T-helper 1 cell treated with Interleukin-12 subunit alpha and Interleukin-12 subunit beta and Interleukin-4 antibody, amounts not matched to agents 30 ng/mL and 1 ng/mL, for 36 hours (primary cell): ENCODE data around the gene CYP2J2. TPM values are rescaled to one million over a fixed set of nuclear protein-coding genes. Genes with fewer than 3 reads are reported as not detected.
"Not testable (repeated sequence)": the region's sequence is repeated elsewhere in the genome, so short reads cannot be mapped to it uniquely, and the experiment has no call there.

ENCODE experiments used
- intact Hi-C: fragments of 100-400 bp; cut with micrococcal nuclease; formaldehyde crosslinking; loops from one replicate; pipeline ENCODE4 v1.15.1; 2024
- total RNA-seq: library from RNA; stranded (reverse); gene quantifications from 2 replicates; pipeline ENCODE4 v1.2.3, GENCODE V29; 2022

The CYP2J2 gene, protein sequence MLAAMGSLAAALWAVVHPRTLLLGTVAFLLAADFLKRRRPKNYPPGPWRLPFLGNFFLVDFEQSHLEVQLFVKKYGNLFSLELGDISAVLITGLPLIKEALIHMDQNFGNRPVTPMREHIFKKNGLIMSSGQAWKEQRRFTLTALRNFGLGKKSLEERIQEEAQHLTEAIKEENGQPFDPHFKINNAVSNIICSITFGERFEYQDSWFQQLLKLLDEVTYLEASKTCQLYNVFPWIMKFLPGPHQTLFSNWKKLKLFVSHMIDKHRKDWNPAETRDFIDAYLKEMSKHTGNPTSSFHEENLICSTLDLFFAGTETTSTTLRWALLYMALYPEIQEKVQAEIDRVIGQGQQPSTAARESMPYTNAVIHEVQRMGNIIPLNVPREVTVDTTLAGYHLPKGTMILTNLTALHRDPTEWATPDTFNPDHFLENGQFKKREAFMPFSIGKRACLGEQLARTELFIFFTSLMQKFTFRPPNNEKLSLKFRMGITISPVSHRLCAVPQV
- total RNA-seq, result 1.5 and 1.8 TPM in 2 replicates

DNA sequence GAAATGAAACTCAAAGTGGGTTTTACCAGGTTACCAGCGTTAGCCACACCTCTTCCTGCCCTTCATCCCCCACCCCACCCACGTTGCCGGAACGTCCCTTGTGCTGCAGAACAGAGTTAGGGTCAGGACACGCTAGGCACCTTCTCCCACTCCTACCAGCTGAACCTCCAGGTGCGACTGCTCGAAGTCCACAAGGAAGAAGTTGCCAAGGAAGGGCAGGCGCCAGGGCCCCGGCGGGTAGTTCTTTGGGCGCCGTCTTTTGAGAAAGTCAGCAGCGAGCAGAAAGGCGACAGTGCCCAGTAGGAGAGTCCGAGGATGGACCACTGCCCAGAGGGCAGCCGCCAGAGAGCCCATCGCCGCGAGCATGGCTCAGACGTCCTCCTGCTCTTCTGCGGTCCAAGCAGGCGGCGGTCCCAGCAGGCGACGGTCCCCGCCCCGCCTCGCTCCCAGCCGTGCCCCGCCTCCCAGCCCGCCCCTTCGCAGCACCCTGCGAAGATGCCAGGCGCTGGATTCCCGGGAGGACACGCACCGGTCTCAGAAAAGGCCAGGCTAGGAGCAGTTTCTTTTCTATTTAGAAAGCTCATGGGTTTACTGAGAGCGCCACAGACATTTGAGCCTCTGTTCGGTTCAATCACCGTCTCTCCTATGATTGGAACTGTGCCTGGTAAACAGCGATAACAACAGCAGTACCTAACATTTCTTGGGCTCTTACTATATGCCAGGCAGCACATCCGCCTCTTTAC lies at the start of gene CYP2J2:
CYP2J2 (minus strand) TSS at position 393 of the 743 bp plus-strand sequence; CDS start at position 366, 27 bp downstream.
- intact Hi-C loops, result loop anchor here (1.0 to 5.0 kb wide), 3 partner anchors 20 to 109 kb away; no protein-coding TSS in a partner anchor

DNA sequence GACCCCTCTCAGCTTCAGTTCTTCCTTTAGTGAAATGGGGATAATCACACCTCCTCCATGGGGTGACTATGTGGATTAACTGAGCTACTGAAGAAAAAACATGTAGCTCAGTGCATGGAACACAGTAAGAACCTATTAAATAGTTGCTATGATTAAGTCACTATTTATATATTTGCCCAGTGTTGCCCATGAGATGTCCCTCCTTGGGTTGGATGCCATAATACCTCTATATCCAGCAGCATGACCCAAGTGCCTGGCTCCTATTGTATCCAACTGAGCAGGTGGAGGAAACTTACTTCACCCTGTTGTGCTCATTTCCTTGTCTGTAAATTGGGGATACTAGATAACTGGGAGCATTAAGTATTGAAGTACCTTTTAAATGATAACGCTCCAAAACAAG lies 47.1 kb upstream of the CYP2J2 start:
- intact Hi-C loops, result loop anchor here (5.0 kb wide), 1 partner anchor 794 kb away; no protein-coding TSS in a partner anchor

DNA sequence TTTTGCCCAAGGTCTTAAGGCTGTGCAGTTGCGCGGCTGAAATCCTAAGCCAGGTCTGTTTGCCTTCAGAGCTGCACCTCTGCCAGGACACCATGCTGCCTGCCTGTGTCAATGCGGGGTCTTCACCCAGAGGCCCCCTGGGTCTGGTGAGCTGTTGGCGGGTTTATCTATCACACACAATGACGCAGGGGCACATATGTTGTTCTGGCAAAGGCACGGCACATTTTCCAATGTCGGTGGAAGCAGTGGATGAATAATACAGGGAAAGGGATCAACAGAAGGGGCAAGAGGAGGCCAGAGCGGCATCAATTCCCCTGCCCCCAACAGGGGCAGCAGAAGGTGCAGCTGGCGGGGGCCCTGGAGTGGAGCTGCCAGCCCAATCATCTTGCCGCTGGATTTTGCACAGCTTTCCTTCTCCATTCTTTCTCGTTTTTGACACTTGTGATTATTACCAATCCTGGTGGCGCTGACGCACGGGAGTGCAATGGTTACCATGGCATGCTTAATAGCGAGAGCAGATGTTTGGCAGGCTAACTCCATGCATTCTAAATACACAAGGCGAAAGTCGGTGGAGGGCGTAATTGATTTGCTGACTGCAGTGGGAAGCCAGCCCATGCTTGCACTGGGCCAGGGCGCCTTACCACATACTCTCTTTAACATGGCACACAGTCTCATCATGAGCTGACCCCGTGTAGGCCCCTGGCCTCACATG lies 45.8 kb upstream of the CYP2J2 start:
- intact Hi-C loops, result loop anchor here (5.0 kb wide), 1 partner anchor 795 kb away; no protein-coding TSS in a partner anchor

DNA sequence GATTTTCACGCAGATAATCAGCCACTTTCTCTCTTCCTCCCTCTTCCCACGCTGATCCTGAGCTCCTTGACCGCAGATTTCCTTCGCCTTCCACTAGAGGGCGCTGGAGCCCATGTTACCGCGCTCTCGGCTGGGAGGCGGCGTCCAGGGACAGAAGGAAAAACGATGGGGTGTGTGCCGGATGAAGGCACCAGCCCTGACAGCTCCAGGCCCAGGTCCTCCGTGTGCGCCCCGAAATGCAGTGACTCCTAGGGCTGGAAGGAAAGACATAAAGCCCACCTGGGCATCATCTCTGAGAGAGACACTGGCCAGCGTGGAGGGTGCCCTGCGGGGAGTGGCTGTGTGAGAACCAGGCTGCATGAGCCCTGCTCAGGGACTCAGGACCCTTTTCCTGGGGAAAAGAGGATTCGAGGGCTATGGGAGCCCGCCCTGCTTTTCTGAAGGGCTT lies 44.9 kb upstream of the CYP2J2 start:
- intact Hi-C loops, result loop anchor here (5.0 kb wide), 1 partner anchor 796 kb away; no protein-coding TSS in a partner anchor

DNA sequence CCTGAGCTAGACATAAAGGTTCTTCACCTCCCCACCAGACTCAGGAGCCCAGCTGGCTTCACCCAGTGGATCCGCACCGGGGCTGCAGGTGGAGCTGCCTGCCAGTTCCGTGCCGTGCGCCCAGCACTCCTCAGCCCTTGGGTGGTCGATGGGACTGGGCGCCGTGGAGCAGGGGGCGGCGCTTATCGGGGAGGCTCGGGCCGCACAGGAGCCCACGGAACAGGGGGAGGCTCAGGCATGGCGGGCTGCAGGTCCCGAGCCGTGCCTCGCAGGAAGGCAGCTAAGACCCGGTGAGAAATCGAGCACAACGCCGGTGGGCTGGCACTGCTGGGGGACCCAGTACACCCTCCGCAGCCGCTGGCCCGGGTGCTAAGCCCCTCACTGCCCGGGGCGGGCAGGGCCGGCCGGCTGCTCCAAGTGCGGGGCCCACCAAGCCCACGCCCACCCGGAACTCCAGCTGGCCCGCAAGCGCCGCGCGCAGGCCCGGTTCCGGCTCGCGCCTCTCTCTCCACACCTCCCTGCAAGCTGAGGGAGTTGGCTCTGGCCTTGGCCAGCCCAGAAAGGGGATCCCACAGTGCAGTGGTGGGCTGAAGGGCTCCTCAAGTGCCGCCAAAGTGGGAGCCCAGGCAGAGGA lies 43.1 kb upstream of the CYP2J2 start:
- intact Hi-C loops, result loop anchor here (5.0 kb wide), 1 partner anchor 798 kb away; no protein-coding TSS in a partner anchor

DNA sequence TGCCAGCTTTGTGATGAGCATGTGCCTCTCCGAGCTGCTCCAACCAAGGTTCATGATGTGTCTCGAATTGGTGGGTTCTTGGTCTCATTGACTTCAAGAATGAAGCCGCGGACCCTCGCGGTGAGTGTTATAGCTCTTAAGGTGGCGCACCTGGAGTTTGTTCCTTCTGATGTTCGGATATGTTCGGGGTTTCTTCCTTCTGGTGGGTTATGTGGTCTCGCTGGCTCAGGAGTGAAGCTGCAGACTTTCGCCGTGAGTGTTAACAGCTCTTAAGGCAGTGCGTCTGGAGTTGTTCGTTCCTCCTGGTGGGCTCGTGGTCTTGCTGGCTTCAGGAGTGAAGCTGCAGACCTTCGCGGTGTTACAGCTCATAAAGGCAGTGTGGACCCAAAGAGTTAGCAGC lies 42.2 kb upstream of the CYP2J2 start:
- intact Hi-C loops, result not testable (repeated sequence)

DNA sequence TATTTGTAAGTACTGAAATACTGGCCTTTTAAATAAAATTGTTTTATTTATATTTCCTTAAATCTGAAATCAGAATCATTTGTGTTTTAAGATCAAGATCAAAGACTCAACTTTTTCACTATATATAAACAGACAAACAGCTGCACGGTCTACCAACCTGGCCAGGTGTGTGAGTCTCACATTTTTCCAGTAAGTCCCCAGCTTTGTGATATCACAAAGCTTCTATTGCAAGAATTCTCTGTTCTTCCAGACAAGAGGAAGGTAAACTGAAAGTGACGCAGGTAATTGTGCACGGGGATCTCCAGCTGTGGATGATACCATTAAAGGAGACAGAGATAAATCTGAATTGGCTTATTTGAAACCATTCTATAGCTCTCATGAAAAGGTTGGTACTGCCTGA lies 41.2 kb upstream of the CYP2J2 start:
- intact Hi-C loops, result no loop called here

DNA sequence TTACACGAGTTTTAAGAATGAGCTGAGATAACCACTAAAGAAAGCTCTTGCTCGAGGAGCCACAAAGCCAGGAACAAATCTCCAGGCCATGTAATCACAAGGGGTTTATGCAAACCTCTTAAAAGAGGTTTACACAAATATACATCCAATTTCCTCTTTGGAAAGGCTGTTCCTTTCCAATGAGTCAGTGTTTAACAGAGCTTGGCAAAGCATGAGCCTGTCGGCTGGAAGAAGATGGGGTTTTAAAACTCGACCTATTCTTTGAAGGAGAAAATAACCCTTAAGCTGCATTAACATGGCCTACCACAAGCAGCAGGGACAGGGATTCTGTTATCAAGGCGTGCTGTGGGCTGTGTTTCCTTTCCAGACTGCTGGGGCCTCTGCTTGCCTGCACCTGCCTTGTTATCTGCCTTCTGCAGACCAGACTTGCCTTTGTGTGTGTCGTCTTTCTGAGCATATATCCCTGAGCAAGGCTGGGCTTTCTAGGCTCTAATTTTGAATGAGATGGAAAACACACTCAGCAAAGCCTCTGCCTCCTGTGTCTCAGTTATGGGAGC lies 40.6 kb upstream of the CYP2J2 start:
- intact Hi-C loops, result no loop called here

DNA sequence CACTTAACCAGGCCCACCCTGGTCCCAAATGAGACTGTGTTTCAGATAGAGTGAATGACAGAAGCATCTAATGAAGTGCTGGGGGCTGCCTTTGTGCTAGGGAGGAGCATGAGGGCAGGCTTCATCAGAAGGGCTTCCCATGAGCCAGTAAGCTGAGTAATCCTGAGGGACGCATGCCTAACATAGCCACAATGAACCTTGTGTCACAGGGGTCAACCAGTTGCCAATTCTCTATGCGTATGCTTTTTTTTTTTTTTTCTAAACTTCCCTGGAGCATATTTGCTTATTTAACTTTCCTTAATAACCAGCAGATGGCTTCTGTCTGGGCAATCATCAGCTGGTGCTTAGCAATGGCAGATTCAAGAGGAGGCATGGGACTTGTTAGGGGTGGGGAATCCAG lies 25.5 kb upstream of the CYP2J2 start:
- intact Hi-C loops, result no loop called here

DNA sequence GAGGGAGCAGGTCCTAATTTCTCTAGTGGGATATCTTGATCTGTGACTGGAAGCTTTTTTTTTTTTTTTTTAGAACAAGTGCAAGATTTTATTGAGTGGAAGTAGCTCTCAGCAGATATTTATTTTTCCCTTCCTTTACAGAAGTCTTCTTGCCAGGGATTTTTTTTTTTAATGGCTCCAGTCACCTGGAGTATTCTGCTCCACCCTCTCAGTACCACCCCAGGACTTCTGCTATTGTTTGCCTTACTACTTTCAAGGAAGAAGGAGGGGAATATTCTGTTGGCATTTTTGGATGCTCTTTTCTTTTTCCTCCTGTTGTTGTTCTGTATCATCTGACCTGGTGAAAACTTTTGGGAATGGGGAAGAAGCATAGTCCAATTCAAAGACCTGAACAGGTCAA lies 23.1 kb upstream of the CYP2J2 start:
- intact Hi-C loops, result loop anchor here (5.0 kb wide), 1 partner anchor 1432 kb away; no protein-coding TSS in a partner anchor

DNA sequence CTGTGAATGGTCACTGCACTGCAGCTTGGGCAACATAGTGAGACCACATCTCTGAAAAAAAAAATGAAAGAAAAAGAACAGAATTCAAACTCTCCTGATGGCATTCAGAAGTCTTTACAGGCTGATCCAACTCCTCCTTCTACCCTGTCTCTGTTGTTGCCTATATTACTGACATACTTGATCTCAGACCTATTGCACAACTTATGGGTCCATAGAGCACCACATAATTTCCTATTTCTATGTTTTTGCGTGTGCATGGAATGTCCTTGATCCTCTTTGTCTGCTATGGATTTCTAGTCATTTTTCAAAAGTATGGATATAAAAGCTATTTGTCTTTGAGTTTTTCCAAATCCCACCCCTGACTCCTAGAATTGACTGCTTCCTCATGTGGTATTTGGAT lies 22.4 kb upstream of the CYP2J2 start:
- intact Hi-C loops, result loop anchor here (5.0 kb wide), 1 partner anchor 1432 kb away; no protein-coding TSS in a partner anchor

DNA sequence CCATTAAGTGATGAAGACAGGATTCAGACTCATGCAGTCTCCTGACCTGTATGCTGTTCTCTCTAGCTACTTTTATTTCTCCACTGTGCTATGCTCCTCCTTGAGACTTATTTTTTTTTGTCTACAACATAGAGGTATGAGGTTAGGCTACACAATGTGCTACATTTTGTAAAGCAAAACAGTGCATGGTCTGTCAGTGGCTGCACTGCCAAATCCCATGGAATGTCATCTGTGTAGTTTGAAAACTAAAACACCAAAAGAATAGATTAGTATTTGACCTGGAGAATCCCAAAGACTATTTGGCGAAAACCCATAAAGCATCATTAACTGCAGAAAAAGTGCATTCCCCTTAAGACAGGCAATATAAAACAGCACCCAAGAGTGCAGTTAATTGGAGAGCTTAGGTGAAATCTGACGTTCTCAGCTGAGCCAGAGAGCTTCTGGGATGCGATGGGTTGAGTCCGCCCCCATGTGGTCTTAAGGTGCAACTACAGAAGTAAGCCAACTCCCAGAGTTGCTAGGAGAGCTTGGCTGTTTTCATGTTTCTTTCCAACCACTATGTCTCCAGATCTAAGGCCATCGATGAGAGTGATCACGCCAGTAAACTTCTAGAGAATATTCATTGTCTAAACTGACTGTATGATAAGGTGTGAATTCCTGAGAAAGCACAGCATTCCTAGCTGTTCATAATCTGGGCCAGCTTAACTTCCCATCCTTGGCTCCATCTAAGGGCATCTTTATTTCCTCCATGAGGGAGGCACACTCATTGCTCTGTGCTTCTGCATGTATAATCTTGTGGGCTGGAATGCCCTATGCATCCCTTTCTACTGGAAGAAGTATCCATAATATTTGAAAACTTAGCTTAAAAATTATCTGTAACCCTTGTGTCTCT lies 20.7 kb upstream of the CYP2J2 start:
- intact Hi-C loops, result loop anchor here (1.0 to 5.0 kb wide), 7 partner anchors 20 to 1430 kb away; partner anchors contain the start of genes CYP2J2 and HOOK1

DNA sequence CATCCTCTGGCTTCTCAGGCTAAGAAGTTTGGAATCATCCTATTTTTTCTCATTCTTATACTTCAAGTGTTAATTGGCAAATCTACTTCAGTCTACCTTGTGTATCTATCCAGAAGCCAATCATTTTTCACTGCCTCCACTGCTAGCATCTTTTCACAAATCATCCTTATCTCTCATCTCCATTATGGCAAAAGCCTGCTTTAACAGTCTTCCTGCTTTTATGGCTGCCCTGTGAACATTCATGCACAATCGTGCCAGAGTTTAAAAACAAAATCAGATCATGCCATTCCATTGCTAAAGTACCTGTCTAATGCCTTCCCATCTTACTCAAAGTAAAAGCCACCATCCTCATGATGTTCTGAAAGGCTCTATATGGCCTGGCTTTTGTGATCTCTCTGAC lies 19.2 kb upstream of the CYP2J2 start:
- intact Hi-C loops, result loop anchor here (2.0 to 5.0 kb wide), 4 partner anchors 19 to 1428 kb away; partner anchors contain the start of genes CYP2J2 and HOOK1

DNA sequence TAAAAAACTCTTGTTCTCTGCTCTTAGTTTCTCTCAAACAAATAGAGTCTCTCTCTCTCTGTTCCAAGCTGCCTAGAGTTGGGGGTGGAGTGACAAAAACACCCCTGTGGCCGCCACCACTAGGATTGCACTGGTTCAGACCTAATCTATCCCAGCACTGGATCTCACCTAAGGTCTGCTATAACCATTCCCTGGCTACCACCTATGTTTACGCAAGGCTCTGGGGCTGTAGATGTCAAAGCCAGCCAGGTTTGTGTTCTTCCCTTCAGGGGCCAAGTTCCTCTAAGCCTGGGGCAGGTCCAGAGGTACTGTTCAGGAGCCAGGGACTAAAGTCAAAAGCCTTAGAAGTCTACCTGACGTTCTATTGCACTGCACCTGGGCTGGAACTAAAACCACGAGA lies 12.8 kb upstream of the CYP2J2 start:
- intact Hi-C loops, result no loop called here

DNA sequence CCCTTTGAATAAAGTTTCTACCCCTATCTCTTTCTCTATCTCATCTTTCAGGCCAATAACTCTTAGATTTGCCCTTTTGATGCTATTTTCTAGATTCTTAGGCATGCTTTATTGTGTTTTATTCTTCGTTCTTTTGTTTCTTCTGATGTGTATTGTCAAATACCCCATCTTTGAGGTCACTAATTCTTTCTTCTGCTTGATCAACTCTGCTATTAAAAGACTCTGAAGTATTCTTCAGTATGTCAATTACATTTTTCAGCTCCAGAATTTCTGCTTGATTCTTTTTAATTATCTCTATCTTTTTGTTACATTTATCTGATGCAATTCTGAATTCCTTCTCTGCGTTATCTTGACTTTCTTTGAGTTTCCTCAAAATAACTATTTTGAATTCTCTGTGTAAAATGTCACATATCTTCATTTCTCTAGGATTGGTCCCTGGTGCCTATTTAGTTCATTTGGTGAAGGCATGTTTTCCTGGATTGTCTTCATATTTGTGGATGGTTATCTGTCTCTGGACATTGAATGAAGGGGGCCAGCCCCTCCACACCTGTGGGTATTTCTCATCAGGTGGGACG lies 11.2 kb upstream of the CYP2J2 start:
- intact Hi-C loops, result no loop called here

DNA sequence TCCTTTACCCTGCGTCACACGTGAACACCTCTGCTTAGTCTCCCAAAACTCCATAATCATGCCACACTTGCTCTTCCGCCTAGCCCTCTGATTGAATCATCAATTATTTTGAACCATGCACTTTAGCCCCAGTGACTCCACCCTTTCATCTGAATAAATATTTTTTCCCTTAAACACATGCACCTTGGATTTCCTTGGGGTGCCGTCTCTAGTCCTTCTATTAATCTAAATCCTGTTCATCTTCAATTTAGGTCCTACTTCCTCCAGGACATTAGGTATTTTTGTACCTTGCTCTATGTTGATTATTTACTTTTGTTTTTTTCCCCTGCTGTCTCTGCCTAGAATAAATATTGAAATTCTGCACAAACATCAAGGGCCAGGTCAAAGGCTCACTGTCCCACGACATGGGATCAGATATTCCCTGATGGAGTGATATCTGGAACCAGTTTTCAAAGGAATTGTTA lies 9.8 kb upstream of the CYP2J2 start:
- intact Hi-C loops, result no loop called here

DNA sequence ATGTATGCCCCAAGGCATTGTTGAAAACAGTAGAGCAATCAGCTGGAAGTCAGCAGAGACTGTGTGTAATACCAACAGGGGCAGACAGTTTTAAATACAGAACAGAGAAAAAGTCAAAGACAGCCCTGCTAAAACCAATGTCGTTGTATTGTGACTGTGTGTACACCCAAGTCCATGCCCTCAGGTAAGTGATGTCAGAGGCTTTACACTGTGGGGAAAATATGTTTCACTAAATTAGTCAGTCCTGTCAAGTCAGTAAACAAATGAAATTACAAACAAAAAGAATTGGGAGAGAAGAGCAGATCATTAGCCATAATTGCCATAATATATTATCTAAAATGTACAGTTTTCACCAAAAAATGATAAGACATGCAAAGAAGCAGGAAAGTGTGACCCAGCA lies 2.4 kb upstream of the CYP2J2 start:
- intact Hi-C loops, result loop anchor here (5.0 kb wide), 1 partner anchor 112 kb away; no protein-coding TSS in a partner anchor

DNA sequence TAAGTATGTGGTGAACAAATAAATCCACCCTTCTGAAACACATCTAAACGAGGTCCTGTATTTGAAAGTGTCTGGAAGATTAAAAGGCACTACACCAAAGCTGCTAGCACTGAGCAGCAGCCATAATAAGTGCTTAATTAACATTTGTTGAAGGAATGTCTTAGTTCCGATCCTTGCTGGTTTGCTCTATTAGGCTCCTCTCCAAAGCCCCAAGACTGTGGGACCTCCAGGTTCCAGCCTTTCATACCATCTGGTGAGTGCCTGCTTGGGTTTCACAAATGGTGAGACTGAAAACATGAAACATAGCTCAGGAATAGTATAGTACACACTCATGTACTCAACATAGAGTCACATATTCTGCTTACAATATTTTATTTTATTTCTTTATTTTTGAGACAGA lies 640 bp upstream of the CYP2J2 start:
- intact Hi-C loops, result loop anchor here (2.0 to 5.0 kb wide), 2 partner anchors 20 to 110 kb away; no protein-coding TSS in a partner anchor
